SU-DHL-6 (cell line): ENCODE results near the gene JPH4.

Experiments used
- CTCF ChIP-seq: fragments of 200-600 bp; sonication (generic); IDR thresholded peaks from one replicate; pipeline ENCODE4 v1.5.1; 2017; ENCODE audit warnings: antibody characterized with exemption, mild to moderate bottlenecking, low read length, moderate library complexity; ENCODE audit not compliant: insufficient read depth, poor library complexity, severe bottlenecking
- EZH2phosphoT487 ChIP-seq: fragments of 200-600 bp; sonication (generic), shearing (Covaris generic); conservative IDR thresholded peaks from 2 replicates; pipeline ENCODE4 v1.6.1; 2018; ENCODE audit warnings: mild to moderate bottlenecking, antibody characterized with exemption, low read length, moderate library complexity, mixed read lengths

- no peak for TF ChIP-seq CTCF
- no peak for TF ChIP-seq EZH2phosphoT487
Measured at GRCh38 chr14:23570806-23571483, 7.6 kb downstream of the JPH4 start.
